Tibial nerve (tissue), 4 donors: ENCODE results near the gene CAMTA1. TPM values are rescaled to one million over a fixed set of nuclear protein-coding genes. Genes with fewer than 3 reads are reported as not detected.

ENCODE experiments used
- DNase-seq, 2 donors: peaks; one replicate each; pipeline ENCODE4 v3.0.0-alpha.2; 2019; ENCODE audit warnings: low spot score in 2 of 2
- H3K27ac ChIP-seq, 4 donors: fragments of 200-600 bp; sonication (generic) in 3 of 4; one replicate each; pipeline ENCODE4 v1.5.1; 2017 to 2019; ENCODE audit warnings: mild to moderate bottlenecking in 1 of 4
- H3K27me3 ChIP-seq, 2 donors: fragments of 200-600 bp; sonication (generic) in 1 of 2; one replicate each; pipeline versions ENCODE4 v1.5.1 to v1.6.0; 2017 to 2019
- H3K36me3 ChIP-seq, 3 donors: fragments of 200-600 bp; sonication (generic); one replicate each; pipeline ENCODE4 v1.5.1; 2018 to 2019
- H3K4me1 ChIP-seq, 4 donors: fragments of 200-600 bp; sonication (generic) in 3 of 4; one replicate each; pipeline ENCODE4 v1.5.1; 2017 to 2019
- H3K4me3 ChIP-seq, 4 donors: fragments of 200-600 bp; sonication (generic) in 3 of 4; one replicate each; pipeline ENCODE4 v1.5.1; 2017 to 2019; ENCODE audit warnings: mild to moderate bottlenecking in 1 of 4, moderate library complexity in 1 of 4
- H3K9me3 ChIP-seq, 4 donors: fragments of 200-600 bp; sonication (generic) in 3 of 4; one replicate each; pipeline ENCODE4 v1.5.1; 2017 to 2019
- CTCF ChIP-seq, 5 experiments: fragments of 200-600 bp in 3 of 5; fragments of 450-650 bp in 2 of 5; sonication (generic) in 3 of 5; IDR thresholded peaks; one replicate each; pipeline ENCODE4 v1.5.1; 2016 to 2019; ENCODE audit warnings: antibody characterized with exemption in 5 of 5, mild to moderate bottlenecking in 3 of 5, moderate library complexity in 2 of 5
- EP300 ChIP-seq, 2 donors: sonication (generic); formaldehyde crosslinking; IDR thresholded peaks; one replicate each; pipeline ENCODE4 v1.6.1; 2017; ENCODE audit warnings: antibody characterized with exemption in 2 of 2, mild to moderate bottlenecking in 1 of 2
- POLR2A ChIP-seq, 2 donors: fragments of 450-650 bp; IDR thresholded peaks; one replicate each; pipeline ENCODE4 v1.6.1; 2017; ENCODE audit warnings: antibody characterized with exemption in 2 of 2, mild to moderate bottlenecking in 2 of 2, moderate library complexity in 2 of 2
- WGBS, 2 donors: methylation state at CpG; one replicate each; pipeline ENCODE4 v1.1.5; 2018; 5-methylcytosine and 5-hydroxymethylcytosine counted together
- total RNA-seq, 4 donors: library from RNA; depleted of rRNA; stranded (reverse); fragments of >200 nt; gene quantifications; one replicate each; pipeline ENCODE4 v1.1.0, GENCODE V29; 2016

The CAMTA1 gene
- total RNA-seq, 4 donors from 2014 or later: 41.8 to 104 (median 87.2) TPM

- Histone ChIP-seq H3K9me3 (peaks cover 0 to 3% (median 0%) of the 10 kb centered on the region in 4 donors), H3K4me1 (no peaks in the 10 kb centered on the region)
- 63 to 64% methylated on average over 15 to 17 of the region's 17 CpGs for WGBS, 2 donors
Measured at GRCh38 chr1:7107109-7107830, 322.0 kb downstream of the CAMTA1 start.

GRCh38 chr1:7108251-7108650 lies 323.0 kb downstream of the CAMTA1 start:
- TF ChIP-seq POLR2A (IDR thresholded peaks at IDR 0.05): no peak
- no peak for TF ChIP-seq CTCF (IDR thresholded peaks at IDR 0.05)
- TF ChIP-seq EP300 (IDR thresholded peaks at IDR 0.05): no peak
- Histone ChIP-seq H3K4me1 (no peaks in the 10 kb centered on the region), H3K9me3 (peaks cover 0 to 3% (median 0%) of the 10 kb centered on the region in 4 donors), H3K27ac (no peak overlapping the region), H3K4me3 (no peak overlapping the region), H3K27me3 (no peaks in the 10 kb centered on the region), H3K36me3 (no peaks in the 10 kb centered on the region)
- WGBS, 2 donors: 85 to 92% methylated on average over 8 of the region's 8 CpGs
- no peak for DNase-seq

More at GRCh38 chr1:7107109-7107830, 322.0 kb downstream of the CAMTA1 start:
- H3K27ac ChIP-seq: no peak overlapping the region
- H3K27me3 ChIP-seq: no peaks in the 10 kb centered on the region
- no peak for DNase-seq
- no peak overlapping the region for H3K4me3 ChIP-seq
- H3K36me3 ChIP-seq: no peaks in the 10 kb centered on the region
- no peak for TF ChIP-seq POLR2A (IDR thresholded peaks at IDR 0.05)
- TF ChIP-seq CTCF (IDR thresholded peaks at IDR 0.05): no peak
- TF ChIP-seq EP300 (IDR thresholded peaks at IDR 0.05): no peak

- H3K9me3 ChIP-seq: peaks cover 0 to 3% (median 0%) of the 10 kb centered on the region in 4 donors
- DNase-seq: no peak
- no peaks in the 10 kb centered on the region for H3K27me3 ChIP-seq
- no peaks in the 10 kb centered on the region for H3K36me3 ChIP-seq
- no peak overlapping the region for H3K4me3 ChIP-seq
- no peak overlapping the region for H3K27ac ChIP-seq
- no peak for TF ChIP-seq EP300 (IDR thresholded peaks at IDR 0.05)
- TF ChIP-seq POLR2A (IDR thresholded peaks at IDR 0.05): no peak
- no peak for TF ChIP-seq CTCF (IDR thresholded peaks at IDR 0.05)
- WGBS, 2 donors: 61 to 75% methylated on average over 3 of the region's 3 CpGs
- no peaks in the 10 kb centered on the region for H3K4me1 ChIP-seq
Measured at GRCh38 chr1:7109901-7110300, 324.6 kb downstream of the CAMTA1 start.

GRCh38 chr1:7110321-7110720 lies 325.1 kb downstream of the CAMTA1 start:
- TF ChIP-seq POLR2A (IDR thresholded peaks at IDR 0.05) (no peak), CTCF (IDR thresholded peaks at IDR 0.05) (no peak), EP300 (IDR thresholded peaks at IDR 0.05) (no peak)
- 76 to 77% methylated on average over 8 of the region's 8 CpGs for WGBS, 2 donors
- Histone ChIP-seq H3K4me1 (no peaks in the 10 kb centered on the region), H3K4me3 (no peak overlapping the region), H3K27me3 (no peaks in the 10 kb centered on the region), H3K9me3 (peaks cover 0 to 3% (median 0%) of the 10 kb centered on the region in 4 donors), H3K27ac (no peak overlapping the region), H3K36me3 (no peaks in the 10 kb centered on the region)
- DNase-seq: no peak

GRCh38 chr1:7111853-7112252 lies 326.6 kb downstream of the CAMTA1 start:
- Histone ChIP-seq H3K4me1 (no peaks in the 10 kb centered on the region), H3K27ac (no peak overlapping the region), H3K4me3 (no peak overlapping the region), H3K36me3 (no peaks in the 10 kb centered on the region), H3K27me3 (no peaks in the 10 kb centered on the region), H3K9me3 (peaks cover 0 to 12% (median 0%) of the 10 kb centered on the region in 4 donors)
- TF ChIP-seq CTCF (IDR thresholded peaks at IDR 0.05): no peak
- TF ChIP-seq EP300 (IDR thresholded peaks at IDR 0.05): no peak
- TF ChIP-seq POLR2A (IDR thresholded peaks at IDR 0.05): no peak
- WGBS, 2 donors: 67 to 68% methylated on average over 10 of the region's 10 CpGs
- DNase-seq: no peak
